Fibroblast of lung (primary cell): ENCODE data around the gene SHISAL1. TPM values are rescaled to one million over a fixed set of nuclear protein-coding genes. Genes with fewer than 3 reads are reported as not detected.

Source experiments
- DNase-seq, 2 donors: peaks; one replicate each; pipeline versions ENCODE4 v3.0.0 to v3.0.0-alpha.2; 2010; ENCODE audit warnings: low read depth in 2 of 2
- H2AFZ ChIP-seq: 2 replicates; pipeline ENCODE4 v1.5.1; 2012; ENCODE audit warnings: low read length, control low read depth, inconsistent platforms
- H3K27ac ChIP-seq: 2 replicates; pipeline ENCODE4 v1.5.1; 2011; ENCODE audit warnings: low read length, control low read depth; ENCODE audit not compliant: insufficient read depth
- H3K27me3 ChIP-seq: 2 replicates; pipeline ENCODE4 v1.5.1; 2011; ENCODE audit warnings: mild to moderate bottlenecking, low read length; ENCODE audit not compliant: control insufficient read depth, insufficient read depth
- H3K36me3 ChIP-seq: 2 replicates; pipeline ENCODE4 v1.5.1; 2011; ENCODE audit warnings: low read length; ENCODE audit not compliant: control insufficient read depth, insufficient read depth
- H3K4me1 ChIP-seq: 2 replicates; pipeline ENCODE4 v1.5.1; 2011; ENCODE audit warnings: low read length; ENCODE audit not compliant: control insufficient read depth, insufficient read depth; ENCODE audit errors: extremely low read depth
- H3K4me2 ChIP-seq: 2 replicates; pipeline ENCODE4 v1.5.1; 2011; ENCODE audit warnings: low read length, control low read depth; ENCODE audit not compliant: insufficient read depth; ENCODE audit errors: extremely low read depth
- H3K4me3 ChIP-seq, 4 experiments: fragments of 200-600 bp in 1 of 4; sonication (generic) in 1 of 4; replicated peaks in 1 of 4; 2 replicates each; pipeline ENCODE4 v1.5.1; 2011 to 2016; ENCODE audit warnings: low read length in 4 of 4, low read depth in 3 of 4, mild to moderate bottlenecking in 3 of 4, control low read depth in 2 of 4, inconsistent platforms in 1 of 4, mixed read lengths in 1 of 4; ENCODE audit not compliant: insufficient read depth in 1 of 4; ENCODE audit errors: control extremely low read depth in 1 of 4
- H3K79me2 ChIP-seq: 2 replicates; pipeline ENCODE4 v1.5.1; 2012; ENCODE audit warnings: mild to moderate bottlenecking, low read length, inconsistent platforms; ENCODE audit not compliant: control insufficient read depth, insufficient read depth
- H3K9ac ChIP-seq: 2 replicates; pipeline ENCODE4 v1.5.1; 2011; ENCODE audit warnings: mild to moderate bottlenecking, low read length, control low read depth; ENCODE audit not compliant: insufficient read depth
- H3K9me3 ChIP-seq: 2 replicates; pipeline ENCODE4 v1.5.1; 2012; ENCODE audit warnings: low read depth, low read length; ENCODE audit not compliant: control insufficient read depth, insufficient read depth
- H4K20me1 ChIP-seq: 2 replicates; pipeline ENCODE4 v1.5.1; 2011; ENCODE audit warnings: low read length; ENCODE audit not compliant: control insufficient read depth, insufficient read depth; ENCODE audit errors: extremely low read depth
- CTCF ChIP-seq, 2 donors: IDR thresholded peaks in 1 of 2; conservative IDR thresholded peaks in 1 of 2; 1 replicate in 1 of 2; 2 replicates in 1 of 2; pipeline ENCODE4 v1.5.1; 2011 to 2012; ENCODE audit warnings: low read length in 2 of 2, control low read depth in 1 of 2, inconsistent platforms in 1 of 2, low read depth in 1 of 2, mild to moderate bottlenecking in 1 of 2
- EZH2 ChIP-seq: IDR thresholded peaks from 2 replicates; pipeline ENCODE4 v1.5.1; 2012; ENCODE audit warnings: low read length, control low read depth, mild to moderate bottlenecking; ENCODE audit errors: missing control alignments
- polyA plus RNA-seq, 2 donors: library from polyadenylated mRNA; depleted of rRNA in 1 of 2; stranded (reverse) in 1 of 2; unstranded in 1 of 2; fragments of >200 nt; gene quantifications; 2 replicates each; pipeline ENCODE4 v1.2.1, GENCODE V29; 2011 to 2012; ENCODE audit warnings: missing spikeins in 1 of 2
- total RNA-seq: library from RNA; depleted of rRNA; stranded (reverse); fragments of >200 nt; gene quantifications from 2 replicates; pipeline ENCODE4 v1.2.1, GENCODE V29; 2014

SHISAL1 gene
- total and polyA plus RNA-seq, 2 donors (not counting 1 experiment from before 2014, with no cell fraction given) = 0.73 to 3.5 TPM

- no peak for TF ChIP-seq EZH2
- no peak for TF ChIP-seq CTCF (conservative IDR thresholded peaks at IDR 0.05 in 1 of 2, IDR thresholded peaks at IDR 0.05 in 1 of 2; ENCODE audit: low read depth in 1 of 2, low read length in 2 of 2)
- no peak overlapping the region for H2AFZ ChIP-seq
- no peak overlapping the region for H3K27ac ChIP-seq
- no peak overlapping the region for H3K4me3 ChIP-seq
- no peak overlapping the region for H3K9ac ChIP-seq
- no peaks in the 10 kb centered on the region for H3K9me3 ChIP-seq
- H3K36me3 ChIP-seq = no peaks in the 10 kb centered on the region
- peaks cover 4% of the 10 kb centered on the region for H3K27me3 ChIP-seq
- no peak for DNase-seq
- H3K4me2 ChIP-seq = no peak overlapping the region
- no peaks in the 10 kb centered on the region for H3K79me2 ChIP-seq
- peaks cover under 1% of the 10 kb centered on the region for H3K4me1 ChIP-seq
- H4K20me1 ChIP-seq = no peaks in the 10 kb centered on the region
These were observed 116.0 kb downstream of the SHISAL1 start for GRCh38 chr22:44196731-44197131.

DNA sequence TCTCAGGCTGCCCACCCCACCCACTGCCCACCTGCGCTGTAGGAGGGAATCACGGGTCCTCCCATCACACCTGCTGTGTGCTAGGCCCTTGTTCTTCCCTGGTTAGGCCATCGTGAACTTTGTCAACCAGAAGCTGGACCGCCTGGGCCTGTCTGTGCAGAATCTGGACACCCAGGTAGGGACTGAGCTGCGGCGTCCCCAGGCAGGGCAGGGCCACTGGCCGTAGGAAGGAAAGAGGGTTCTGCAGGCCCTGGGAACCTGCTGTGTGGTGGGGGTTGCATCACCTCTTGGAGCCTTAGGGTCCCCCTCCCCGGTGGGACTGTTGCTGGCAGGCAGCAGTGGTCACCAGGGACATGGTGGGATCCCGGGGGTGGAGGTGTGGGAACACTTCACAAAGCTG lies 116.5 kb downstream of the SHISAL1 start:
- Histone ChIP-seq H3K4me1 (no peaks in the 10 kb centered on the region), H3K79me2 (no peaks in the 10 kb centered on the region), H3K27ac (no peak overlapping the region), H2AFZ (no peak overlapping the region), H3K9ac (no peak overlapping the region), H4K20me1 (no peaks in the 10 kb centered on the region), H3K4me3 (no peak overlapping the region), H3K9me3 (no peaks in the 10 kb centered on the region), H3K4me2 (no peak overlapping the region), H3K36me3 (no peaks in the 10 kb centered on the region), H3K27me3 (peaks cover 4% of the 10 kb centered on the region)
- TF ChIP-seq EZH2 (no peak), CTCF (conservative IDR thresholded peaks at IDR 0.05 in 1 of 2, IDR thresholded peaks at IDR 0.05 in 1 of 2; ENCODE audit: low read depth in 1 of 2, low read length in 2 of 2) (no peak)
- no peak for DNase-seq

- no peaks in the 10 kb centered on the region for H3K9me3 ChIP-seq
- H2AFZ ChIP-seq = no peak overlapping the region
- no peaks in the 10 kb centered on the region for H3K4me1 ChIP-seq
- H3K4me2 ChIP-seq = no peak overlapping the region
- H3K9ac ChIP-seq = no peak overlapping the region
- H4K20me1 ChIP-seq = no peaks in the 10 kb centered on the region
- H3K79me2 ChIP-seq = no peaks in the 10 kb centered on the region
- TF ChIP-seq CTCF (conservative IDR thresholded peaks at IDR 0.05 in 1 of 2, IDR thresholded peaks at IDR 0.05 in 1 of 2; ENCODE audit: low read depth in 1 of 2, low read length in 2 of 2) (no peak), EZH2 (no peak)
- H3K4me3 ChIP-seq = no peak overlapping the region
- H3K27me3 ChIP-seq = peaks cover 4% of the 10 kb centered on the region
- no peak overlapping the region for H3K27ac ChIP-seq
- H3K36me3 ChIP-seq = no peaks in the 10 kb centered on the region
- no peak for DNase-seq
These were observed 117.4 kb downstream of the SHISAL1 start for GRCh38 chr22:44195189-44195871.
